K562 (cell line): Measurements from ENCODE around the gene ADCY1. TPM values are rescaled to one million over a fixed set of nuclear protein-coding genes. Genes with fewer than 3 reads are reported as not detected.

Experiments
- ATAC-seq: fragments of 200-7000 bp; cut with Tn5 transposase; 3 replicates; pipeline ENCODE4 v1.9.1; 2020; ENCODE audit warnings: moderate library complexity
- BruUV-seq: library from RNA; stranded (reverse); fragments of 400-500 nt; replicated peaks from 2 replicates; lab custom pipeline; 2021; lab: Mats Ljungman, UMichigan
- CTCF ChIA-PET: fragments of 300-600 bp; formaldehyde crosslinking; extraction: SDS; loops from one replicate; lab custom pipeline; 2021; ENCODE audit warnings: low intra/inter-chr PET ratio; lab: Yijun Ruan, JAX
- POLR2A ChIA-PET: fragments of 300-600, 350-650 bp; sonication (Branson Sonifier 250); formaldehyde crosslinking; extraction: SDS; loops from one replicate; lab custom pipeline; 2021; ENCODE audit warnings: antibody characterized with exemption, inconsistent platforms; lab: Yijun Ruan, JAX
- DNase-seq, 4 experiments: peaks; one replicate each; pipeline versions ENCODE4 v3.0.0 to v3.0.0-alpha.2; 2011 to 2018; ENCODE audit warnings: low spot score in 3 of 4, mixed read lengths in 3 of 4; ENCODE audit errors: extremely low read depth in 1 of 4
- FAIRE-seq: peaks from 2 replicates; lab custom pipeline; 2011; peaks lifted over from hg19 to GRCh38; lab: Jason Lieb, UNC
- H2AFZ ChIP-seq: 2 replicates; pipeline ENCODE4 v1.6.0; 2011; ENCODE audit warnings: low read depth, low read length, control low read depth, inconsistent platforms
- H3K27ac ChIP-seq: fragments of 200-600 bp; 3 replicates; pipeline ENCODE4 v1.8.0; 2011; ENCODE audit warnings: low read depth, mild to moderate bottlenecking, control low read depth, inconsistent platforms, low read length, moderate library complexity, mixed read lengths; ENCODE audit errors: extremely low read depth
- H3K27me3 ChIP-seq, 2 experiments: fragments of 300-600 bp in 1 of 2; 2 replicates in 1 of 2; 3 replicates in 1 of 2; pipeline versions ENCODE4 v1.6.0 to v1.8.0; 2011; ENCODE audit warnings: inconsistent platforms in 2 of 2, low read length in 2 of 2, mild to moderate bottlenecking in 1 of 2, mixed read lengths in 1 of 2, moderate library complexity in 1 of 2; ENCODE audit not compliant: control insufficient read depth in 2 of 2, insufficient read depth in 2 of 2
- H3K36me3 ChIP-seq: fragments of 300-600 bp; 3 replicates; pipeline ENCODE4 v1.8.0; 2011; ENCODE audit warnings: mild to moderate bottlenecking, low read length, inconsistent platforms; ENCODE audit not compliant: control insufficient read depth, insufficient read depth
- H3K4me1 ChIP-seq, 2 experiments: fragments of 200-600 bp in 1 of 2; replicated peaks in 1 of 2; 2 replicates in 1 of 2; 3 replicates in 1 of 2; pipeline versions ENCODE4 v1.5.1 to v1.8.0; 2011; ENCODE audit warnings: inconsistent platforms in 2 of 2, low read length in 2 of 2, mild to moderate bottlenecking in 1 of 2, mixed read lengths in 1 of 2, moderate library complexity in 1 of 2; ENCODE audit not compliant: control insufficient read depth in 2 of 2, insufficient read depth in 2 of 2
- H3K4me2 ChIP-seq: 2 replicates; pipeline ENCODE4 v1.6.1; 2011; ENCODE audit warnings: low read length, control low read depth, inconsistent platforms, mixed read lengths; ENCODE audit not compliant: insufficient read depth
- H3K4me3 ChIP-seq: fragments of 200-600 bp; sonication (generic), shearing (Covaris generic); 2 replicates; pipeline ENCODE4 v1.5.1; 2016; ENCODE audit warnings: control low read depth, inconsistent platforms
- H3K79me2 ChIP-seq: fragments of 200-600 bp; 3 replicates; pipeline ENCODE4 v1.8.0; 2011; ENCODE audit warnings: low read length, inconsistent platforms; ENCODE audit not compliant: control insufficient read depth, insufficient read depth
- H3K9ac ChIP-seq, 2 experiments: 2 replicates each; pipeline versions ENCODE4 v1.6.0 to v1.6.1; 2011; ENCODE audit warnings: low read depth in 2 of 2, low read length in 2 of 2, control low read depth in 1 of 2, inconsistent platforms in 1 of 2, mild to moderate bottlenecking in 1 of 2, mixed read lengths in 1 of 2; ENCODE audit not compliant: insufficient read depth in 1 of 2
- H3K9me1 ChIP-seq: one replicate; pipeline ENCODE4 v1.6.0; 2011; ENCODE audit warnings: inconsistent platforms, mild to moderate bottlenecking, low read length, moderate library complexity; ENCODE audit not compliant: control insufficient read depth, insufficient read depth
- H3K9me3 ChIP-seq: replicated peaks from 2 replicates; pipeline ENCODE4 v1.5.1; 2011; ENCODE audit warnings: low read depth, low read length, inconsistent platforms; ENCODE audit not compliant: control insufficient read depth, insufficient read depth
- H4K20me1 ChIP-seq: replicated peaks from 2 replicates; pipeline ENCODE4 v1.6.1; 2011; ENCODE audit warnings: low read length, inconsistent platforms, mixed read lengths; ENCODE audit not compliant: control insufficient read depth, insufficient read depth
- DACH1 ChIP-seq: fragments of 450-650 bp; IDR thresholded peaks from 2 replicates; pipeline ENCODE4 v1.6.1; 2018; ENCODE audit not compliant: partially characterized antibody
- HIVEP1 ChIP-seq: fragments of 250-450 bp; sonication (Bioruptor Pico); IDR thresholded peaks from 2 replicates; pipeline ENCODE4 v1.4.0; 2020; ENCODE audit warnings: mild to moderate bottlenecking
- SAFB ChIP-seq: fragments of 200-400 bp; formaldehyde crosslinking; IDR thresholded peaks from 2 replicates; pipeline ENCODE4 v1.6.1; 2017; ENCODE audit warnings: low read depth, low read length, borderline replicate concordance
- ZNF586 ChIP-seq: fragments of 450-650 bp; formaldehyde crosslinking; conservative IDR thresholded peaks from 2 replicates; pipeline ENCODE4 v1.4.0; 2020; ENCODE audit warnings: mild to moderate bottlenecking, moderate library complexity
- WGBS: fragments of 100-300 bp; shearing (Covaris generic); methylation state at CpG from one replicate; pipeline ENCODE4 v1.1.6; 2016; ENCODE audit warnings: low coverage, mixed read lengths; ENCODE audit not compliant: insufficient coverage; ENCODE audit errors: missing lambda C conversion rate; 5-methylcytosine and 5-hydroxymethylcytosine counted together
- in situ Hi-C: fragments of 300-500 bp; cut with MboI; formaldehyde crosslinking; loops from 4 replicates; pipeline ENCODE4 v1.15.0; 2018; ENCODE audit warnings: inconsistent platforms, mixed read lengths
- intact Hi-C: fragments of 100-400 bp; cut with micrococcal nuclease; formaldehyde crosslinking; loops from 2 replicates; pipeline ENCODE4 v1.14.2; 2022
- polyA plus RNA-seq, 8 experiments: library from polyadenylated mRNA; depleted of rRNA in 4 of 8; stranded (reverse) in 5 of 8; unstranded in 3 of 8; fragments of >200 nt; fragmentation: Nextera tagmentation in 2 of 8; fragmentation: Illumina TruSeq in 1 of 8; extraction: Ambion mirVana in 2 of 8; extraction: Trizol in 1 of 8; gene quantifications; 2 replicates each; pipeline versions ENCODE4 v1.2.1 to v1.2.3, GENCODE V29; 2011 to 2014; ENCODE audit warnings: inconsistent platforms in 1 of 8, missing spikeins in 1 of 8
- total RNA-seq, 7 experiments: library from RNA; depleted of rRNA in 6 of 7; stranded (reverse); fragments of >200 nt in 6 of 7; fragmentation: Illumina TruSeq in 2 of 7; extraction: Trizol in 2 of 7; gene quantifications; 2 replicates each; pipeline versions ENCODE4 v1.2.1 to v1.2.3, GENCODE V29; 2011 to 2021; ENCODE audit warnings: low replicate concordance in 1 of 7
- TF ChIP-seq, protein P1 (sequence below): sonication (generic); formaldehyde crosslinking; IDR thresholded peaks from 2 replicates; pipeline ENCODE4 v1.8.1; 2023; ENCODE audit warnings: mild to moderate bottlenecking, missing genetic modification reagents, moderate library complexity
- TF ChIP-seq, protein P2 (sequence below): fragments of 450-650 bp; IDR thresholded peaks from 2 replicates; pipeline ENCODE4 v1.6.1; 2016; ENCODE audit warnings: borderline replicate concordance

Gene ADCY1
- total and polyA plus RNA-seq, 9 of the 15 experiments (the other 6 are each of a cell fraction or from before 2014, with no cell fraction given) = under 0.01 to 0.18 (median 0.10) TPM; not detected in 4

DNA sequence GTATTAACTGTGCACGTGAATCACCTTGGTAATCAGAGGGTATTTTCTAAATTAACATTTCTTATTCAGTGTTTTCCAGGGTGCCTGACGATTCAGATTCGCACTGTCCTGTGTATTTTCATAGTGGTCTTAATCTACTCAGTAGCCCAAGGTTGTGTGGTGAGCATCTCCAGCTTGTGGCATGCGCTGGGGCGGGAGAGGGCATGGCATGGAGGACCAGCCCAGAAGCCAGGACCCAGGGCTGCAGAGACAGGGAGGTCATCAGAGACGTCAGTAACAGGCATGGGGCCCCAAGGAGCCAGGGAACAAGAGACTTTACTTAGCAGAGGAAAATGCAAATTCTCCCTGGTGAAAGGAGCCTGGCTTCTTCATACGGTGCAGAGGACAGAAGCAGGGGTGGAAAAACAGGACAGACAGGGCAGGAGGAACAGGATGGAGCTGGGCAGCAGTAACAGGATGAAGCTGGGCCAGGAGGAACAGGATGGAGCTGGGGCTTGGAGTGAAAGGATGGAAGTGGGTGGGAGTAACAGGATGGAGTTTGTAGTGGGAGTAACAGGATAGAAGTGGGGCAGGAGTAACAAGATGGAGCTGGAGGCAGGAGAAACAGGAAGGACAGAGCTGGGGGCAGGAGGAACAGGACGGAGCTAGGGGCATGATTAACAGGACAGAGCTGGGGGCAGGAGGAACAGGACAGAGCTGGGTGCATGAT, 110.9 kb downstream of the ADCY1 start (continued):
- TF ChIP-seq, protein P1, sequence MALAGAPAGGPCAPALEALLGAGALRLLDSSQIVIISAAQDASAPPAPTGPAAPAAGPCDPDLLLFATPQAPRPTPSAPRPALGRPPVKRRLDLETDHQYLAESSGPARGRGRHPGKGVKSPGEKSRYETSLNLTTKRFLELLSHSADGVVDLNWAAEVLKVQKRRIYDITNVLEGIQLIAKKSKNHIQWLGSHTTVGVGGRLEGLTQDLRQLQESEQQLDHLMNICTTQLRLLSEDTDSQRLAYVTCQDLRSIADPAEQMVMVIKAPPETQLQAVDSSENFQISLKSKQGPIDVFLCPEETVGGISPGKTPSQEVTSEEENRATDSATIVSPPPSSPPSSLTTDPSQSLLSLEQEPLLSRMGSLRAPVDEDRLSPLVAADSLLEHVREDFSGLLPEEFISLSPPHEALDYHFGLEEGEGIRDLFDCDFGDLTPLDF (CRISPR knock-in tag) = no peak

DNA sequence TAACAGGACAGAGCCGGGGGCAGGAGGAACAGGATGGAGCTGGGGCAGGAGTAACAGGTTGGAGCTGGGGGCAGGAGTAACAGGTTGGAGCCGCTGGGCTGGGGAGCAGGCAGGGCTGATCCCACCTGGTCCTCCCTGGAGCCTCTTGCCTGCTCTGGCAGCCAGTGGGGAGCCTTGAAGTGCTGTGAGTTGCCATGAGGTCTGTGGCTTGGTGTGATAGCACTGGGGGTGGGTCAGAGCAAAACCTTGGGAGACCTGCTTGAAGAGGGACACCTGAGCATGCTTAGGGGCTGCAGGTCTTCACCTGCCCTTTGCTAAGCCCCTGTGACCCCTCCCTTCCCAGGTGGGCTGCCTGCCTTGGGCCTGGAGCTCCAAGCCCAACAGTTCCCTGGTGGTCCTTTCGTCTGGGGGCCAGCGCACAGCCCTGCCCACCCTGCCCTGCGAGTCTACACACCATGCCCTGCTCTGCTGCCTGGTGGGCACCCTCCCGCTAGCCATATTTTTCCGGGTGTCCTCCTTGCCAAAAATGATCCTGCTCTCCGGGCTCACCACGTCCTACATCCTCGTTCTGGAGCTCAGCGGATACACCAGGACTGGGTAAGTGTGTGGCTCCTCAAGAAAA, 111.6 kb downstream of the ADCY1 start:
- no peak overlapping the region for H2AFZ ChIP-seq
- POLR2A ChIA-PET = interaction anchor here (0.5 to 0.6 kb wide), 2 partner anchors 97 to 194 kb away, joined by 3 to 4 read pairs; no protein-coding TSS in a partner anchor
- intact Hi-C loops = no loop called here
- FAIRE-seq (no peak), ATAC-seq (no peak), DNase-seq (no peak)
- no peak overlapping the region for H3K27ac ChIP-seq
- no peak overlapping the region for H3K4me3 ChIP-seq
- no peaks in the 10 kb centered on the region for H3K4me1 ChIP-seq
- 2% methylated on average over 11 of the region's 11 CpGs for WGBS
- H3K4me2 ChIP-seq = no peak overlapping the region
- TF ChIP-seq HIVEP1 (CRISPR knock-in tag) (no peak), ZNF586 (no peak), SAFB (no peak), DACH1 (no peak)
- TF ChIP-seq, protein P2, sequence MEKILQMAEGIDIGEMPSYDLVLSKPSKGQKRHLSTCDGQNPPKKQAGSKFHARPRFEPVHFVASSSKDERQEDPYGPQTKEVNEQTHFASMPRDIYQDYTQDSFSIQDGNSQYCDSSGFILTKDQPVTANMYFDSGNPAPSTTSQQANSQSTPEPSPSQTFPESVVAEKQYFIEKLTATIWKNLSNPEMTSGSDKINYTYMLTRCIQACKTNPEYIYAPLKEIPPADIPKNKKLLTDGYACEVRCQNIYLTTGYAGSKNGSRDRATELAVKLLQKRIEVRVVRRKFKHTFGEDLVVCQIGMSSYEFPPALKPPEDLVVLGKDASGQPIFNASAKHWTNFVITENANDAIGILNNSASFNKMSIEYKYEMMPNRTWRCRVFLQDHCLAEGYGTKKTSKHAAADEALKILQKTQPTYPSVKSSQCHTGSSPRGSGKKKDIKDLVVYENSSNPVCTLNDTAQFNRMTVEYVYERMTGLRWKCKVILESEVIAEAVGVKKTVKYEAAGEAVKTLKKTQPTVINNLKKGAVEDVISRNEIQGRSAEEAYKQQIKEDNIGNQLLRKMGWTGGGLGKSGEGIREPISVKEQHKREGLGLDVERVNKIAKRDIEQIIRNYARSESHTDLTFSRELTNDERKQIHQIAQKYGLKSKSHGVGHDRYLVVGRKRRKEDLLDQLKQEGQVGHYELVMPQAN = no peak
- peaks cover 12 to 60% of the 10 kb centered on the region in 2 experiments; a peak in 4 of 5 replicates for H3K27me3 ChIP-seq
- in situ Hi-C loops = no loop called here
- BruUV-seq = no TSS peak
- no peaks in the 10 kb centered on the region; the same call in 1 of the 2 replicates for H4K20me1 ChIP-seq
- no peaks in the 10 kb centered on the region for H3K79me2 ChIP-seq
- CTCF ChIA-PET = no interaction called here
- H3K36me3 ChIP-seq = no peaks in the 10 kb centered on the region
- H3K9me3 ChIP-seq = no peaks in the 10 kb centered on the region
- H3K9ac ChIP-seq = no peak overlapping the region
- H3K9me1 ChIP-seq = no peaks in the 10 kb centered on the region
